ENCODE results near the gene OR6K6.

The OR6K6 gene

GRCh38 chr1:158799689-158800088, 45.2 kb downstream of the OR6K6 start:
- TF ChIP-seq CTCF (IDR thresholded peaks at IDR 0.05; ENCODE audit: poor library complexity, severe bottlenecking), result no peak
- Histone ChIP-seq H3K27me3 (ENCODE audit: insufficient read depth, poor library complexity, severe bottlenecking) (peaks cover 16% of the 10 kb centered on the region), H3K4me1 (ENCODE audit: insufficient read depth, poor library complexity, severe bottlenecking) (no peaks in the 10 kb centered on the region), H3K4me3 (ENCODE audit: severe bottlenecking) (no peak overlapping the region), H3K9me3 (ENCODE audit: severe bottlenecking) (no peaks in the 10 kb centered on the region), H3K27ac (ENCODE audit: poor library complexity, severe bottlenecking) (no peak overlapping the region), H3K36me3 (ENCODE audit: low read depth) (no peaks in the 10 kb centered on the region)
- no peak for ATAC-seq (ENCODE audit: low read depth)
- no peak for DNase-seq (ENCODE audit: low spot score)

GRCh38 chr1:158800526-158800925, 46.0 kb downstream of the OR6K6 start:
- Histone ChIP-seq H3K9me3 (ENCODE audit: severe bottlenecking) (no peaks in the 10 kb centered on the region), H3K4me3 (ENCODE audit: severe bottlenecking) (no peak overlapping the region), H3K36me3 (ENCODE audit: low read depth) (no peaks in the 10 kb centered on the region), H3K4me1 (ENCODE audit: insufficient read depth, poor library complexity, severe bottlenecking) (no peaks in the 10 kb centered on the region), H3K27ac (ENCODE audit: poor library complexity, severe bottlenecking) (no peak overlapping the region), H3K27me3 (ENCODE audit: insufficient read depth, poor library complexity, severe bottlenecking) (peaks cover 19% of the 10 kb centered on the region)
- no peak for TF ChIP-seq CTCF (IDR thresholded peaks at IDR 0.05; ENCODE audit: poor library complexity, severe bottlenecking)
- DNase-seq (ENCODE audit: low spot score) (no peak), ATAC-seq (ENCODE audit: low read depth) (no peak)

- Histone ChIP-seq H3K36me3 (ENCODE audit: low read depth) (no peaks in the 10 kb centered on the region), H3K4me1 (ENCODE audit: insufficient read depth, poor library complexity, severe bottlenecking) (no peaks in the 10 kb centered on the region), H3K27me3 (ENCODE audit: insufficient read depth, poor library complexity, severe bottlenecking) (peaks cover 19% of the 10 kb centered on the region), H3K4me3 (ENCODE audit: severe bottlenecking) (no peak overlapping the region), H3K9me3 (ENCODE audit: severe bottlenecking) (no peaks in the 10 kb centered on the region), H3K27ac (ENCODE audit: poor library complexity, severe bottlenecking) (no peak overlapping the region)
- DNase-seq (ENCODE audit: low spot score) (no peak), ATAC-seq (ENCODE audit: low read depth) (no peak)
- TF ChIP-seq CTCF (IDR thresholded peaks at IDR 0.05; ENCODE audit: poor library complexity, severe bottlenecking), result no peak
Measured at GRCh38 chr1:158801396-158801795, 46.9 kb downstream of the OR6K6 start.

GRCh38 chr1:158803678-158804077, 49.2 kb downstream of the OR6K6 start:
- H3K36me3 ChIP-seq (ENCODE audit: low read depth), result no peaks in the 10 kb centered on the region
- peaks cover 14% of the 10 kb centered on the region for H3K27me3 ChIP-seq (ENCODE audit: insufficient read depth, poor library complexity, severe bottlenecking)
- ATAC-seq (ENCODE audit: low read depth) (no peak), DNase-seq (ENCODE audit: low spot score) (no peak)
- no peaks in the 10 kb centered on the region for H3K4me1 ChIP-seq (ENCODE audit: insufficient read depth, poor library complexity, severe bottlenecking)
- TF ChIP-seq CTCF (IDR thresholded peaks at IDR 0.05; ENCODE audit: poor library complexity, severe bottlenecking), result no peak
- no peak overlapping the region for H3K27ac ChIP-seq (ENCODE audit: poor library complexity, severe bottlenecking)
- H3K4me3 ChIP-seq (ENCODE audit: severe bottlenecking), result no peak overlapping the region
- H3K9me3 ChIP-seq (ENCODE audit: severe bottlenecking), result no peaks in the 10 kb centered on the region

All from RWPE2 (cell line).